Transverse colon (tissue), 3 donors: ENCODE measurements around the gene SHROOM2.

Experiments
- CTCF ChIP-seq, 5 experiments: fragments of 200-600 bp in 3 of 5; fragments of 450-650 bp in 2 of 5; sonication (generic) in 3 of 5; IDR thresholded peaks; 1 replicate in 2 of 5; 2 replicates in 3 of 5; pipeline ENCODE4 v1.5.1; 2016 to 2017; ENCODE audit warnings: antibody characterized with exemption in 5 of 5, inconsistent platforms in 3 of 5, mild to moderate bottlenecking in 2 of 5, moderate library complexity in 1 of 5
- EP300 ChIP-seq: sonication (generic); formaldehyde crosslinking; IDR thresholded peaks from one replicate; pipeline ENCODE4 v1.6.1; 2017; ENCODE audit warnings: antibody characterized with exemption, low read depth
- POLR2A ChIP-seq: fragments of 450-650 bp; IDR thresholded peaks from one replicate; pipeline ENCODE4 v1.6.1; 2016; ENCODE audit warnings: antibody characterized with exemption, mild to moderate bottlenecking, moderate library complexity

- TF ChIP-seq CTCF (IDR thresholded peaks at IDR 0.05) (no peak), POLR2A (no peak), EP300 (no peak)
These were observed 89.6 kb downstream of the SHROOM2 start for GRCh38 chrX:9875801-9876200.
